Chondrocyte (in vitro differentiated cells): ENCODE results near the gene VTN. TPM values are rescaled to one million over a fixed set of nuclear protein-coding genes. Genes with fewer than 3 reads are reported as not detected.

Experiments
- DNase-seq: peaks from one replicate; pipeline ENCODE4 v3.0.0; 2021; ENCODE audit warnings: mixed read lengths, low spot score
- H3K27ac Mint-ChIP-seq: one replicate; pipeline ENCODE4 v1.8.0; 2021; ENCODE audit warnings: mild to moderate bottlenecking, moderate library complexity, mixed read lengths; ENCODE audit not compliant: unreplicated experiment
- H3K27me3 Mint-ChIP-seq: 2 replicates; pipeline ENCODE4 v1.8.0; 2021; ENCODE audit warnings: low read depth, mixed read lengths
- H3K36me3 Mint-ChIP-seq: 2 replicates; pipeline ENCODE4 v1.8.0; 2021; ENCODE audit warnings: low read depth, mixed read lengths
- H3K4me1 Mint-ChIP-seq: 2 replicates; pipeline ENCODE4 v1.8.0; 2021; ENCODE audit warnings: low read depth, mild to moderate bottlenecking, mixed read lengths
- H3K4me3 Mint-ChIP-seq: one replicate; pipeline ENCODE4 v1.8.0; 2021; ENCODE audit warnings: mild to moderate bottlenecking, moderate library complexity, mixed read lengths; ENCODE audit not compliant: unreplicated experiment
- H3K9me3 Mint-ChIP-seq: 2 replicates; pipeline ENCODE4 v1.8.0; 2021; ENCODE audit warnings: low read depth, mixed read lengths
- total RNA-seq: library from RNA; stranded (reverse); gene quantifications from 3 replicates; pipeline ENCODE4 v1.2.1, GENCODE V29; 2021
- TF ChIP-seq, protein P1 (sequence below): fragments of 200-600 bp; sonication (generic); IDR thresholded peaks from 2 replicates; pipeline ENCODE4 v1.5.0; 2021; ENCODE audit warnings: antibody characterized with exemption, mild to moderate bottlenecking, moderate library complexity

The VTN gene
- total RNA-seq, 1 donor from 2014 or later: 0.55 TPM

GRCh38 chr17:28364665-28365363 lies 5.3 kb downstream of the VTN start, which contains the start of gene SEBOX:
SEBOX (minus strand) TSS chr17:28365199; CDS start chr17:28365151, 48 bp downstream.
- Mint-ChIP-seq H3K27ac (no peak within 1 kb of the TSS), H3K9me3 (no peaks in the 10 kb centered on the region), H3K4me1 (peaks cover 1% of the 10 kb centered on the region), H3K27me3 (no peaks in the 10 kb centered on the region), H3K4me3 (no peak within 1 kb of the TSS), H3K36me3 (peaks cover 9% of the 10 kb centered on the region)
- peak; percentile 74 for DNase-seq
- TF ChIP-seq, protein P1, sequence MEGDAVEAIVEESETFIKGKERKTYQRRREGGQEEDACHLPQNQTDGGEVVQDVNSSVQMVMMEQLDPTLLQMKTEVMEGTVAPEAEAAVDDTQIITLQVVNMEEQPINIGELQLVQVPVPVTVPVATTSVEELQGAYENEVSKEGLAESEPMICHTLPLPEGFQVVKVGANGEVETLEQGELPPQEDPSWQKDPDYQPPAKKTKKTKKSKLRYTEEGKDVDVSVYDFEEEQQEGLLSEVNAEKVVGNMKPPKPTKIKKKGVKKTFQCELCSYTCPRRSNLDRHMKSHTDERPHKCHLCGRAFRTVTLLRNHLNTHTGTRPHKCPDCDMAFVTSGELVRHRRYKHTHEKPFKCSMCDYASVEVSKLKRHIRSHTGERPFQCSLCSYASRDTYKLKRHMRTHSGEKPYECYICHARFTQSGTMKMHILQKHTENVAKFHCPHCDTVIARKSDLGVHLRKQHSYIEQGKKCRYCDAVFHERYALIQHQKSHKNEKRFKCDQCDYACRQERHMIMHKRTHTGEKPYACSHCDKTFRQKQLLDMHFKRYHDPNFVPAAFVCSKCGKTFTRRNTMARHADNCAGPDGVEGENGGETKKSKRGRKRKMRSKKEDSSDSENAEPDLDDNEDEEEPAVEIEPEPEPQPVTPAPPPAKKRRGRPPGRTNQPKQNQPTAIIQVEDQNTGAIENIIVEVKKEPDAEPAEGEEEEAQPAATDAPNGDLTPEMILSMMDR: no peak

- Mint-ChIP-seq H3K4me1 (no peaks in the 10 kb centered on the region), H3K9me3 (no peaks in the 10 kb centered on the region), H3K4me3 (no peak overlapping the region), H3K36me3 (peaks cover 9% of the 10 kb centered on the region), H3K27ac (no peak overlapping the region), H3K27me3 (no peaks in the 10 kb centered on the region)
- TF ChIP-seq, protein P1: no peak
- peak; percentile 72 for DNase-seq
Measured at GRCh38 chr17:28363776-28364650, 6.1 kb downstream of the VTN start.

- H3K27me3 Mint-ChIP-seq: no peaks in the 10 kb centered on the region
- no peak overlapping the region for H3K4me3 Mint-ChIP-seq
- H3K36me3 Mint-ChIP-seq: peaks cover 9% of the 10 kb centered on the region
- TF ChIP-seq, protein P1: no peak
- H3K27ac Mint-ChIP-seq: no peak overlapping the region
- peaks cover 4% of the 10 kb centered on the region for H3K4me1 Mint-ChIP-seq
- no peaks in the 10 kb centered on the region for H3K9me3 Mint-ChIP-seq
- DNase-seq: no peak
Measured at GRCh38 chr17:28363186-28363585, 6.9 kb downstream of the VTN start.

GRCh38 chr17:28357901-28358197 lies 12.3 kb downstream of the VTN start:
- TF ChIP-seq, protein P1: no peak
- DNase-seq: no peak
- Mint-ChIP-seq H3K4me3 (peak overlapping the region; percentile 92), H3K9me3 (no peaks in the 10 kb centered on the region), H3K27me3 (no peaks in the 10 kb centered on the region), H3K27ac (peak overlapping the region; percentile 91), H3K4me1 (peaks cover 24% of the 10 kb centered on the region), H3K36me3 (peaks cover 17% of the 10 kb centered on the region)

- peak; percentile 98 for DNase-seq
- H3K4me1 Mint-ChIP-seq: peaks cover 24% of the 10 kb centered on the region
Measured at GRCh38 chr17:28357061-28357900, 12.8 kb downstream of the VTN start, which contains the start of gene POLDIP2. POLDIP2 (minus strand) TSS chr17:28357527; CDS start chr17:28357448, 79 bp downstream.

More at GRCh38 chr17:28357061-28357900, 12.8 kb downstream of the VTN start, which contains the start of gene POLDIP2:
- Mint-ChIP-seq H3K27ac (peak within 1 kb of the TSS; percentile 91), H3K9me3 (no peaks in the 10 kb centered on the region), H3K36me3 (peaks cover 17% of the 10 kb centered on the region), H3K4me3 (peak within 1 kb of the TSS; percentile 92), H3K27me3 (no peaks in the 10 kb centered on the region)
- TF ChIP-seq, protein P1: peak; percentile 52
